HL-60 (cell line): ENCODE measurements around the gene FOXD1.

Source experiments
- POLR2AphosphoS5 ChIP-seq: IDR thresholded peaks from 2 replicates; pipeline ENCODE4 v1.6.1; 2012; ENCODE audit warnings: low read depth
- TF ChIP-seq, protein P1 (sequence below): IDR thresholded peaks from one replicate; pipeline ENCODE4 v1.5.1; 2011; ENCODE audit warnings: low read length, control low read depth, inconsistent platforms; ENCODE audit not compliant: insufficient read depth

DNA sequence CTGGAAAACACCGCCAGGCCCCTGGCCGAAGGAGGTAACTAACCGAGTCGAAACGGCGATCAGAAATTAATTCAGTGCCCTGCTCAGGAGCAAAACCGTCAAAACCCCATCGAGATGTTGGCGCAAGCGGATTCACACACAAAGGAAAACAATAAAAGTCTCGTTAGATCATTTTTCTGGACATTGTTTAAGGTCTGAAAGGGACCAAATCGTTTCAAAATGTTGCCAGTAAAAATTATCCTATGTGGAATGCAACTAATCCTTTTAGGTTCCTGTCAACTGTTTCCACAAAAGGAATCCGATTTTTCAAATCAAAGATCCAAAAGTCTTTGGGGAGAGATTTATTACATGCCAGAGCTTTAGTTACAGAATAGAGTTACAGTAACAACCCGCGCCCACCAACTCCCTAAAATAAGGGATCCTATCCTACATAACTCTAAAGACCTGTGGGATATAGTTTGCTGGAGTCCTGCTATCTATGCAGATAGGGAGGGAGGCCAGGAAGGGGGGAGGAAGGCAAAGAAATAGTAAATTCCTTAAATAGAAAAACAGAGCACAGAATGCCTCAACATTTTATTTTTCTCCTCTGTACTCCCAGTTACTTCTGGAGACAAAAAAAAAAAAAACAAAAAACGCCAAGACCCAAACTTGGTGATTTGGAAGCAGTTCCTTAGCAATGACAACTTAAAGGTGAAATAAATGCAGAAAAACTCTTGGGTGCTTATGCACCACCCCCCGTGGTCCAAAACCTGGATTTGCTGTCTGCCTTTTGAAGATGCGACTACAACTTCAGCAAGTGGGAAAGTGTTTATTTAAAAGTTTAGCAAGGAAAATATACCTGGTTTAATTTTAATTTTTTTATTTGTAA is 10.6 kb downstream of the FOXD1 start:
- TF ChIP-seq, protein P1, sequence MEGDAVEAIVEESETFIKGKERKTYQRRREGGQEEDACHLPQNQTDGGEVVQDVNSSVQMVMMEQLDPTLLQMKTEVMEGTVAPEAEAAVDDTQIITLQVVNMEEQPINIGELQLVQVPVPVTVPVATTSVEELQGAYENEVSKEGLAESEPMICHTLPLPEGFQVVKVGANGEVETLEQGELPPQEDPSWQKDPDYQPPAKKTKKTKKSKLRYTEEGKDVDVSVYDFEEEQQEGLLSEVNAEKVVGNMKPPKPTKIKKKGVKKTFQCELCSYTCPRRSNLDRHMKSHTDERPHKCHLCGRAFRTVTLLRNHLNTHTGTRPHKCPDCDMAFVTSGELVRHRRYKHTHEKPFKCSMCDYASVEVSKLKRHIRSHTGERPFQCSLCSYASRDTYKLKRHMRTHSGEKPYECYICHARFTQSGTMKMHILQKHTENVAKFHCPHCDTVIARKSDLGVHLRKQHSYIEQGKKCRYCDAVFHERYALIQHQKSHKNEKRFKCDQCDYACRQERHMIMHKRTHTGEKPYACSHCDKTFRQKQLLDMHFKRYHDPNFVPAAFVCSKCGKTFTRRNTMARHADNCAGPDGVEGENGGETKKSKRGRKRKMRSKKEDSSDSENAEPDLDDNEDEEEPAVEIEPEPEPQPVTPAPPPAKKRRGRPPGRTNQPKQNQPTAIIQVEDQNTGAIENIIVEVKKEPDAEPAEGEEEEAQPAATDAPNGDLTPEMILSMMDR, result no peak
- TF ChIP-seq POLR2AphosphoS5, result no peak
